Thoracic aorta (tissue), 2 donors: Measurements from ENCODE around the gene CENPW. TPM values are rescaled to one million over a fixed set of nuclear protein-coding genes. Genes with fewer than 3 reads are reported as not detected.

Source experiments
- ATAC-seq: fragments of 150-250 bp; one replicate; pipeline ENCODE4 v1.8.0; 2017; ENCODE audit warnings: low read depth; ENCODE audit not compliant: insufficient number of reproducible peaks, low FRiP score
- DNase-seq: peaks from one replicate; pipeline ENCODE4 v3.0.0-alpha.2; 2020; ENCODE audit warnings: low spot score
- H3K27ac ChIP-seq, 2 donors: fragments of 200-600 bp; sonication (generic); 1 replicate in 1 of 2; 2 replicates in 1 of 2; pipeline ENCODE4 v1.5.1; 2016; ENCODE audit warnings: mild to moderate bottlenecking in 2 of 2, moderate library complexity in 2 of 2
- H3K27me3 ChIP-seq: fragments of 200-600 bp; sonication (generic); replicated peaks from 2 replicates; pipeline ENCODE4 v1.6.0; 2016; ENCODE audit warnings: mild to moderate bottlenecking; ENCODE audit not compliant: insufficient read depth
- H3K36me3 ChIP-seq: fragments of 200-600 bp; sonication (generic); one replicate; pipeline ENCODE4 v1.5.1; 2016
- H3K4me1 ChIP-seq, 2 donors: fragments of 200-600 bp; sonication (generic); 1 replicate in 1 of 2; 2 replicates in 1 of 2; pipeline versions ENCODE4 v1.5.1 to v1.6.0; 2016; ENCODE audit warnings: low read depth in 2 of 2, mild to moderate bottlenecking in 1 of 2; ENCODE audit not compliant: control insufficient read depth in 1 of 2
- H3K4me3 ChIP-seq: fragments of 200-600 bp; sonication (generic); 2 replicates; pipeline ENCODE4 v1.5.1; 2016; ENCODE audit warnings: mild to moderate bottlenecking
- H3K9me3 ChIP-seq: fragments of 200-600 bp; sonication (generic); 2 replicates; pipeline ENCODE4 v1.5.1; 2016
- total RNA-seq, 2 donors: library from RNA; depleted of rRNA; stranded (reverse); fragments of >200 nt; gene quantifications; one replicate each; pipeline versions ENCODE4 v1.1.0 to v1.2.3, GENCODE V29; 2016
- TF ChIP-seq, protein P1 (sequence below): fragments of 200-600 bp; sonication (generic); IDR thresholded peaks from one replicate; pipeline ENCODE4 v1.5.1; 2019; ENCODE audit warnings: antibody characterized with exemption

CENPW gene
- total RNA-seq, 2 donors from 2014 or later = not detected

DNA sequence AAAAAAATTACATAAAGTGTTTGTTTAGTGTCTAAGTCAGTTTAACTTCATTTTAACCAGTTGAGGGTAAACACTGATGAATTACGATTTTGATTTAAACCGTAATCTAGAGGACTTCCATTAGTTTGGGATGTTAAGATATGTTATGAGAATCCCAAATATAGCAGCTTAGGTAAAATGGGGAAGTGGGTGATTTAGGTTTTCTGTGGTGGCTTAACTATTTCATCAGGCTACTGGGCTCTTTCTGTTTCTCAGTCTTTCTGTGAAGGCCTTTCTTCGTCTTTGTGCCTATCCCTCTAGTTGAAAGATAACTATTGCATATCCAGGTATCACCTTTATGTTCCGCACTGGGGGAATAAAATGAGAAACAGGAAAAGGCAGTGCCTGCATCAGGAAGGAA, 27.9 kb downstream of the CENPW start:
- no peak for ATAC-seq
- Histone ChIP-seq H3K4me1 (no peaks in the 10 kb centered on the region), H3K36me3 (no peaks in the 10 kb centered on the region), H3K27me3 (no peaks in the 10 kb centered on the region), H3K27ac (no peak overlapping the region), H3K9me3 (no peaks in the 10 kb centered on the region), H3K4me3 (no peak overlapping the region)
- TF ChIP-seq, protein P1, sequence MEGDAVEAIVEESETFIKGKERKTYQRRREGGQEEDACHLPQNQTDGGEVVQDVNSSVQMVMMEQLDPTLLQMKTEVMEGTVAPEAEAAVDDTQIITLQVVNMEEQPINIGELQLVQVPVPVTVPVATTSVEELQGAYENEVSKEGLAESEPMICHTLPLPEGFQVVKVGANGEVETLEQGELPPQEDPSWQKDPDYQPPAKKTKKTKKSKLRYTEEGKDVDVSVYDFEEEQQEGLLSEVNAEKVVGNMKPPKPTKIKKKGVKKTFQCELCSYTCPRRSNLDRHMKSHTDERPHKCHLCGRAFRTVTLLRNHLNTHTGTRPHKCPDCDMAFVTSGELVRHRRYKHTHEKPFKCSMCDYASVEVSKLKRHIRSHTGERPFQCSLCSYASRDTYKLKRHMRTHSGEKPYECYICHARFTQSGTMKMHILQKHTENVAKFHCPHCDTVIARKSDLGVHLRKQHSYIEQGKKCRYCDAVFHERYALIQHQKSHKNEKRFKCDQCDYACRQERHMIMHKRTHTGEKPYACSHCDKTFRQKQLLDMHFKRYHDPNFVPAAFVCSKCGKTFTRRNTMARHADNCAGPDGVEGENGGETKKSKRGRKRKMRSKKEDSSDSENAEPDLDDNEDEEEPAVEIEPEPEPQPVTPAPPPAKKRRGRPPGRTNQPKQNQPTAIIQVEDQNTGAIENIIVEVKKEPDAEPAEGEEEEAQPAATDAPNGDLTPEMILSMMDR = no peak
- DNase-seq = no peak

DNA sequence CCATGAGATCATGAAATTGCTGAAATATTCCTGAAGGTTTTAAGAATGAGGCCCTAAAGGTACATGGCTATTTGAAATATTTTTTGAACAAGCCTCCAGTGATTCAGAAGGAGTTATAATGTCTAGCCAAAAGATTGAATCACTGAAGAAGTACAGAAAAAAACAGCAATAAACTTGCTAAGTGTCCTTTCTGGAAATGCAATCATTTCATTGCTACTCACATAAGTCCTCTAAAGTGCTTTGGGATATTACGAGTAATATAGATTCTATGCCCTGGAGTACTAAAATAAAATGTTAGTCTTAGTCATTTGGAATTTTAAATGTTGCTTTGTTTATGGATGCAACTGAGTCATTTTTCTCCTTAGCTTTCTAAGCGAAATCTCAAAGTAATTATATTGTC, 32.7 kb downstream of the CENPW start:
- H3K9me3 ChIP-seq = no peaks in the 10 kb centered on the region
- no peaks in the 10 kb centered on the region for H3K4me1 ChIP-seq
- H3K27ac ChIP-seq = no peak overlapping the region
- TF ChIP-seq, protein P1 = no peak
- no peaks in the 10 kb centered on the region for H3K36me3 ChIP-seq
- ATAC-seq (no peak), DNase-seq (no peak)
- H3K27me3 ChIP-seq = no peaks in the 10 kb centered on the region
- no peak overlapping the region for H3K4me3 ChIP-seq

DNA sequence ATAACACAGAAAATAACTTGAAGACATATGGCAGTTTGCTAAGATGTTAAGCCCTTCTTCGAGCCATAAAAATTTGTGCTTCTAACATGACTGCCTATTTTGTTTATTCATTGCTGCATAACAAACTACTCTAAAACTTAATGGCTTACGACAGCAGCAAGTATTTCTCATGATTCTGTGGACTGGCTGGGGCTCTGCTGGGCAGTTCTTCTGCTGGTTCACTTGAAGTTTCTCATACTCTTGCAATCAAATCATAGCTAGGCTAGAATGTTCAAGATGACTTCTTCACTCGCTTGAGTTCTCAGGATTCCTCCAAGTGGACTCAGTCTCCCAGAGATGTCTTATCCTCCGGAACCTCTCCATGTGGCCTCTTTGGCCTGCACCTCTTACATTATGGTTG, 33.4 kb downstream of the CENPW start:
- no peak for ATAC-seq
- Histone ChIP-seq H3K36me3 (no peaks in the 10 kb centered on the region), H3K9me3 (no peaks in the 10 kb centered on the region), H3K27ac (no peak overlapping the region), H3K4me3 (no peak overlapping the region), H3K4me1 (no peaks in the 10 kb centered on the region), H3K27me3 (no peaks in the 10 kb centered on the region)
- DNase-seq = no peak
- TF ChIP-seq, protein P1 = no peak

DNA sequence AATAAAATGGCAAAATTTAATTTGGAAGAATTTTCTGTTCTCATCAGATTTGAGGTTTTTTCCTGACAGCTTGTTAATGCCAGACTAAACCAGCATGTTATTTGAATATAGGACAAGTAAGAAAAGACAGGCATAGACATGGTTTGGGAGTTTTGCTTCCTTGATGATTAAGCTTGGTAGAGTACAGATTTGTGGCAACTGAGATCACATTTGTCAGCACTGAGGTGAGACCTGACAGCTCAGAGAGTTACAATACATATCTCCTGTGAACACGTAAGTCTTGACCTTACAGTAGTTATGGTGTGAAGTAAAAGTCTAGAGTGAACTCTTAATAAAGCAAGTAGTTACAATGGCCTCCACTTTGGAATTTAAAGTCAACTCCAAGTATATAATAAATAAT, 34.5 kb downstream of the CENPW start:
- no peak overlapping the region for H3K4me3 ChIP-seq
- TF ChIP-seq, protein P1 = no peak
- H3K27ac ChIP-seq = no peak overlapping the region
- H3K4me1 ChIP-seq = no peaks in the 10 kb centered on the region
- ATAC-seq (no peak), DNase-seq (no peak)
- no peaks in the 10 kb centered on the region for H3K27me3 ChIP-seq
- H3K9me3 ChIP-seq = no peaks in the 10 kb centered on the region
- no peaks in the 10 kb centered on the region for H3K36me3 ChIP-seq

DNA sequence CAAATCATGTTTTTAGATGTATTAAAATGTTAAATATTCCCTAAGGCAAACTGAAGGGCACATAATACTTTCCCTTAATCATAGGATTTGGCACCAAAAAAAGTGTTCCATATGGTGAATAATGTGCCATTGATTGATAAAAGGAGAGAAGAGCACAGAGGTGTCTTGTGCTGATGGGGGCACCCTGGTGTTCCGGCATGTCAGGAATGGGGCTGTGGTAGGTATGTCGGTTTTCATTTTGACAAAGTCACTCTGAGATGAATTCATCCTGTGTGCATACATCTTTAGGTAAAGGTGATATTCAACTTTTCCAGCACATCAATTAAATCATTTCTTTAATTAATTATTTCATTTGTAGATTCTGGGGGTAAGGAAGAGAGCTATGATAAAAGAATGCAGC, 36.8 kb downstream of the CENPW start:
- H3K4me1 ChIP-seq = no peaks in the 10 kb centered on the region
- H3K27ac ChIP-seq = no peak overlapping the region
- H3K9me3 ChIP-seq = no peaks in the 10 kb centered on the region
- no peak for DNase-seq
- H3K27me3 ChIP-seq = no peaks in the 10 kb centered on the region
- TF ChIP-seq, protein P1 = no peak
- no peaks in the 10 kb centered on the region for H3K36me3 ChIP-seq
- no peak for ATAC-seq
- no peak overlapping the region for H3K4me3 ChIP-seq
